Right lobe of liver (tissue), 4 donors: Measurements from ENCODE around the gene WFIKKN1.

Experiments
- POLR2A ChIP-seq: fragments of 450-650 bp; IDR thresholded peaks from one replicate; pipeline ENCODE4 v1.6.1; 2017; ENCODE audit warnings: antibody characterized with exemption, mild to moderate bottlenecking
- TF ChIP-seq, protein P1 (sequence below), 4 donors: fragments of 200-600 bp in 3 of 4; fragments of 450-650 bp in 1 of 4; IDR thresholded peaks; one replicate each; pipeline versions ENCODE4 v1.5.1 to v1.8.0; 2016 to 2022; ENCODE audit warnings: antibody characterized with exemption in 4 of 4, mild to moderate bottlenecking in 2 of 4
- donor health status: DM: no; HTN: no; CAD: no.
- donor health status: DM: no; HTN: no; CAD: no.
- donor health status: DM: no; HTN: yes; CAD: no.

- no peak for TF ChIP-seq POLR2A
- TF ChIP-seq, protein P1, sequence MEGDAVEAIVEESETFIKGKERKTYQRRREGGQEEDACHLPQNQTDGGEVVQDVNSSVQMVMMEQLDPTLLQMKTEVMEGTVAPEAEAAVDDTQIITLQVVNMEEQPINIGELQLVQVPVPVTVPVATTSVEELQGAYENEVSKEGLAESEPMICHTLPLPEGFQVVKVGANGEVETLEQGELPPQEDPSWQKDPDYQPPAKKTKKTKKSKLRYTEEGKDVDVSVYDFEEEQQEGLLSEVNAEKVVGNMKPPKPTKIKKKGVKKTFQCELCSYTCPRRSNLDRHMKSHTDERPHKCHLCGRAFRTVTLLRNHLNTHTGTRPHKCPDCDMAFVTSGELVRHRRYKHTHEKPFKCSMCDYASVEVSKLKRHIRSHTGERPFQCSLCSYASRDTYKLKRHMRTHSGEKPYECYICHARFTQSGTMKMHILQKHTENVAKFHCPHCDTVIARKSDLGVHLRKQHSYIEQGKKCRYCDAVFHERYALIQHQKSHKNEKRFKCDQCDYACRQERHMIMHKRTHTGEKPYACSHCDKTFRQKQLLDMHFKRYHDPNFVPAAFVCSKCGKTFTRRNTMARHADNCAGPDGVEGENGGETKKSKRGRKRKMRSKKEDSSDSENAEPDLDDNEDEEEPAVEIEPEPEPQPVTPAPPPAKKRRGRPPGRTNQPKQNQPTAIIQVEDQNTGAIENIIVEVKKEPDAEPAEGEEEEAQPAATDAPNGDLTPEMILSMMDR (IDR thresholded peaks at IDR 0.05), result no peak
Observed at GRCh38 chr16:591892-592517, 38.8 kb upstream of the WFIKKN1 start.
